Memory B cell (primary cell): Measurements from ENCODE around the gene SRGAP2C.
A peak's percentile ranks its signal among the peaks of the same experiment; 100 is the strongest.
"Not testable (repeated sequence)": the region's sequence is repeated elsewhere in the genome, so short reads cannot be mapped to it uniquely, and the experiment has no call there.

Experiments
- ATAC-seq: fragments of 150-1000 bp; cut with Tn5 transposase; 2 replicates; pipeline ENCODE4 v1.10.0; 2021; ENCODE audit warnings: low read depth, mild to moderate bottlenecking, moderate library complexity
- DNase-seq, 2 donors: peaks; one replicate each; pipeline ENCODE4 v3.0.0; 2022; ENCODE audit warnings: low spot score in 2 of 2
- H3K27ac Mint-ChIP-seq: one replicate; pipeline ENCODE4 v1.8.0; 2022; ENCODE audit warnings: mild to moderate bottlenecking, moderate library complexity, mixed read lengths
- H3K27me3 Mint-ChIP-seq: one replicate; pipeline ENCODE4 v1.8.0; 2022; ENCODE audit warnings: mixed read lengths
- H3K36me3 Mint-ChIP-seq: one replicate; pipeline ENCODE4 v1.8.0; 2022; ENCODE audit warnings: mild to moderate bottlenecking, mixed read lengths
- H3K4me1 Mint-ChIP-seq: one replicate; pipeline ENCODE4 v1.8.0; 2022; ENCODE audit warnings: mixed read lengths
- H3K4me3 Mint-ChIP-seq: one replicate; pipeline ENCODE4 v1.8.0; 2022; ENCODE audit warnings: mild to moderate bottlenecking, moderate library complexity, mixed read lengths
- H3K9me3 Mint-ChIP-seq: one replicate; pipeline ENCODE4 v1.8.0; 2022; ENCODE audit warnings: mixed read lengths

SRGAP2C gene

DNA sequence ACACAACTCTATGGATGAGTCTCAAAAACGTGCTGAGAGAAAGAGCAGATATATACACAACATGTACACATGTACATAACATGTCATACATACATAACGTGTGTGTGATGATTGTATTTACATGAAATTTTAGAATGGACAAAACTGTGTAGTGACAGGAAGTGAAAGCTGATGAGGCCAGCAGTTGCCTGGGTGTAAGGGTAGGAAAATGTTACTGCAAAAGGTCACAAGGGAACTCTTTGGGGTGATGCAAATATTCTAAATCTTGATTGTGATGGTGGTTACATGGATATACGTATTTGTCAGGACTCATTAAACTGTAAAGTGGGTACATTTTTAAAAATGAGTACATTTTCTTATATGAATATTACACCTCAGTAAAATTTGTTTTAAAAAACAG, 236.7 kb downstream of the SRGAP2C start:
- not testable (repeated sequence) for H3K27ac Mint-ChIP-seq, H3K9me3 Mint-ChIP-seq, DNase-seq, H3K4me1 Mint-ChIP-seq, H3K36me3 Mint-ChIP-seq, H3K27me3 Mint-ChIP-seq, H3K4me3 Mint-ChIP-seq
- ATAC-seq = peak; percentile 68

GRCh38 chr1:121423956-121424355, 239.2 kb downstream of the SRGAP2C start:
- DNase-seq, ATAC-seq, H3K9me3 Mint-ChIP-seq, H3K27ac Mint-ChIP-seq, H3K4me1 Mint-ChIP-seq, H3K27me3 Mint-ChIP-seq, H3K36me3 Mint-ChIP-seq, H3K4me3 Mint-ChIP-seq: not testable (repeated sequence)

DNA sequence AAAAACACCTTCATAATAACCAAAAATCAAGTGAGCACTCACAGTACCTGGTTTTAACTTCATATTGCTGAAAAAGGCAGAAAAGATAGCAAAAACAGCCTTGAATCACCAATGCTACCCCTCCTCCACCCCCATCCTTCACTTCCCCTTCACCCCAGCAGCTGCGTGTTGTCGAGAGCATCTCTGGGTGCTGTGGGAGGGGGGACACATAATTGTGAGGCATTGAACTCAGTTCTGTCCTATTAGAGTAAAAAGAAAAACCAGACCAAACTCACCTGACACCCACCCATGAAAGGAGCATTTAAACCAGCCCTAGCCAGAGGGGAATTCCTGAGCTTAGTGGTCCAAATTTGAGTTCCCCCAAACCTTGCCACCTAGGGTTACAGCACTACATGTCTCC, 248.7 kb downstream of the SRGAP2C start:
- not testable (repeated sequence) for H3K27me3 Mint-ChIP-seq, DNase-seq, H3K9me3 Mint-ChIP-seq, H3K27ac Mint-ChIP-seq, H3K4me1 Mint-ChIP-seq, H3K36me3 Mint-ChIP-seq, H3K4me3 Mint-ChIP-seq
- peak; percentile 64 for ATAC-seq

- not testable (repeated sequence) for H3K4me1 Mint-ChIP-seq, ATAC-seq, DNase-seq, H3K4me3 Mint-ChIP-seq, H3K9me3 Mint-ChIP-seq, H3K27me3 Mint-ChIP-seq, H3K36me3 Mint-ChIP-seq, H3K27ac Mint-ChIP-seq
Measured at GRCh38 chr1:121438862-121439261, 254.1 kb downstream of the SRGAP2C start.

DNA sequence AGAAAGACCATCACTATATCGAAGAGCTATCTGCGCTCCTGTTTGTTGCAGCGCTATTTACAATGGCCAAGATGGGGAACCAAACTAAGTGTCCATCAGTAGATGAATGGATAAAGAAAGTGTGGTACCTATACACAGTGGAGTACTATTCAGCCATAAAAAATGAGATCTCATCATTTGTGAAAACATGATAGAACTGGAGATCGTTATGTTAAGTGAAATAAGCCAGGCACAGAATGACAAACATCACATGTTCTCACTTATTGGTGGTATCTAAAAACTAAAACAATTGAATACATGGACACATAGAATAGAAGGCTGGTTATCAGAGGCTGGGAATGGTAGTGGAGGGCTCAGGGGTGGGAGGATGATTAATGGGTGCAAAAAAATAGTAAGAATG, 256.2 kb downstream of the SRGAP2C start:
- Mint-ChIP-seq H3K4me3 (no peak overlapping the region), H3K27me3 (no peaks in the 10 kb centered on the region), H3K4me1 (peaks cover 2% of the 10 kb centered on the region), H3K9me3 (peaks cover 7% of the 10 kb centered on the region), H3K27ac (no peak overlapping the region), H3K36me3 (no peaks in the 10 kb centered on the region)
- DNase-seq (no peak), ATAC-seq (no peak)
